HepG2 (cell line): ENCODE results near the gene ADAMTSL4. TPM values are rescaled to one million over a fixed set of nuclear protein-coding genes. Genes with fewer than 3 reads are reported as not detected.

ENCODE experiments used
- ATF4 ChIP-seq, 2 experiments: fragments of 450-650 bp in 1 of 2; sonication (generic) in 1 of 2; formaldehyde crosslinking; IDR thresholded peaks; 2 replicates each; pipeline versions ENCODE4 v1.5.0 to v1.8.0; 2020 to 2022; ENCODE audit warnings: mild to moderate bottlenecking in 1 of 2, missing genetic modification reagents in 1 of 2
- BORCS8-MEF2B ChIP-seq: sonication (generic); formaldehyde crosslinking; IDR thresholded peaks from 2 replicates; pipeline ENCODE4 v1.8.0; 2022; ENCODE audit warnings: mild to moderate bottlenecking, missing genetic modification reagents
- ERF ChIP-seq: IDR thresholded peaks from 2 replicates; pipeline ENCODE4 v1.6.1; 2018; ENCODE audit warnings: missing biosample characterization, missing genetic modification reagents
- MIXL1 ChIP-seq: IDR thresholded peaks from 2 replicates; pipeline ENCODE4 v1.6.1; 2016
- MYC ChIP-seq: sonication (generic); formaldehyde crosslinking; IDR thresholded peaks from 2 replicates; pipeline ENCODE4 v1.9.0; 2021; ENCODE audit warnings: missing genetic modification reagents, borderline replicate concordance
- PPARG ChIP-seq: conservative IDR thresholded peaks from 2 replicates; pipeline ENCODE4 v1.6.1; 2016; ENCODE audit warnings: missing biosample characterization, missing genetic modification reagents
- RBM22 ChIP-seq: fragments of 200-400 bp; formaldehyde crosslinking; optimal IDR thresholded peaks from 2 replicates; pipeline ENCODE3; 2017; ENCODE audit warnings: mild to moderate bottlenecking, low read length, moderate library complexity
- RORA ChIP-seq: sonication (generic); formaldehyde crosslinking; IDR thresholded peaks from 2 replicates; pipeline ENCODE4 v1.5.0; 2020; ENCODE audit warnings: mild to moderate bottlenecking, missing genetic modification reagents, moderate library complexity
- SP4 ChIP-seq: sonication (generic); formaldehyde crosslinking; IDR thresholded peaks from 2 replicates; pipeline ENCODE4 v1.8.1; 2023; ENCODE audit warnings: mild to moderate bottlenecking, missing genetic modification reagents
- TSC22D2 ChIP-seq: sonication (generic); formaldehyde crosslinking; IDR thresholded peaks from 2 replicates; pipeline ENCODE4 v1.5.1; 2020; ENCODE audit warnings: missing genetic modification reagents, mild to moderate bottlenecking, borderline replicate concordance
- ZBTB2 ChIP-seq: sonication (generic); formaldehyde crosslinking; IDR thresholded peaks from 2 replicates; pipeline ENCODE4 v1.8.0; 2022; ENCODE audit warnings: low read depth, missing genetic modification reagents
- ZMYM3 ChIP-seq: sonication (generic); formaldehyde crosslinking; IDR thresholded peaks from 2 replicates; pipeline ENCODE4 v1.5.1; 2020; ENCODE audit warnings: mild to moderate bottlenecking, missing genetic modification reagents
- ZNF510 ChIP-seq: sonication (generic); formaldehyde crosslinking; IDR thresholded peaks from 2 replicates; pipeline ENCODE4 v1.4.0; 2020; ENCODE audit warnings: low read depth, mild to moderate bottlenecking, missing genetic modification reagents
- ZNF547 ChIP-seq: sonication (generic); formaldehyde crosslinking; IDR thresholded peaks from 2 replicates; pipeline ENCODE4 v1.5.1; 2020; ENCODE audit warnings: mild to moderate bottlenecking, missing genetic modification reagents
- ZNF687 ChIP-seq: sonication (generic); formaldehyde crosslinking; IDR thresholded peaks from 2 replicates; pipeline ENCODE4 v1.5.1; 2020; ENCODE audit warnings: mild to moderate bottlenecking, missing genetic modification reagents, moderate library complexity
- ZSCAN21 ChIP-seq: sonication (generic); formaldehyde crosslinking; IDR thresholded peaks from 2 replicates; pipeline ENCODE4 v1.8.0; 2022; ENCODE audit warnings: mild to moderate bottlenecking, missing genetic modification reagents, moderate library complexity, borderline replicate concordance
- polyA plus RNA-seq, 8 experiments: library from polyadenylated mRNA; depleted of rRNA in 3 of 8; stranded (reverse) in 7 of 8; unstranded in 1 of 8; fragments of >200 nt; fragmentation: Illumina TruSeq in 4 of 8; extraction: Trizol in 4 of 8; gene quantifications; 2 replicates each; pipeline versions ENCODE4 v1.2.1 to v1.2.3, GENCODE V29; 2011 to 2016; ENCODE audit warnings: low read depth in 4 of 8, missing spikeins in 1 of 8, mixed read lengths in 1 of 8; ENCODE audit not compliant: insufficient read depth in 1 of 8
- total RNA-seq, 5 experiments: library from RNA; depleted of rRNA; stranded (reverse); fragments of >200 nt; fragmentation: Illumina TruSeq; extraction: Trizol; gene quantifications; 2 replicates each; pipeline ENCODE4 v1.2.3, GENCODE V29; 2016; ENCODE audit warnings: low read depth in 1 of 5
- TF ChIP-seq, protein P1 (sequence below), 2 experiments: sonication (generic) in 1 of 2; formaldehyde crosslinking in 1 of 2; IDR thresholded peaks; 2 replicates each; pipeline versions ENCODE4 v1.4.0 to v1.6.1; 2018 to 2020; ENCODE audit warnings: missing genetic modification reagents in 2 of 2, borderline replicate concordance in 1 of 2, low read depth in 1 of 2, mild to moderate bottlenecking in 1 of 2, missing biosample characterization in 1 of 2
- TF ChIP-seq, protein P2 (sequence below): sonication (generic); formaldehyde crosslinking; IDR thresholded peaks from 2 replicates; pipeline ENCODE4 v1.4.0; 2020; ENCODE audit warnings: missing genetic modification reagents

Gene ADAMTSL4
- total and polyA plus RNA-seq, 2 of the 13 experiments (the other 11 are each of a cell fraction or from before 2014, with no cell fraction given) = 3.9 to 16.4 TPM

GRCh38 chr1:150560011-150560438 is 10.8 kb downstream of the ADAMTSL4 start (continued):
- TF ChIP-seq SP4 (peak; percentile 36; the same call in 1 of the 2 replicates), ZSCAN21 (CRISPR knock-in tag) (0 out of 2 replicates have a peak, but pooled peaks have one; percentile 33), ZBTB2 (CRISPR knock-in tag) (no peak), ZNF510 (CRISPR knock-in tag) (no peak), ERF (0 out of 2 replicates have a peak, but pooled peaks have one; percentile 38), RBM22 (peak; percentile 60), MYC (peak; percentile 55; the same call in 1 of the 2 replicates), BORCS8-MEF2B (peak; percentile 74), PPARG (CRISPR knock-in tag) (no peak), ZMYM3 (CRISPR knock-in tag) (no peak), ZNF547 (CRISPR knock-in tag) (0 out of 2 replicates have a peak, but pooled peaks have one; percentile 33), TSC22D2 (CRISPR knock-in tag) (0 out of 2 replicates have a peak, but pooled peaks have one; percentile 34), ZNF687 (CRISPR knock-in tag) (peak; percentile 65), MIXL1 (CRISPR knock-in tag) (no peak), ATF4 (CRISPR knock-in tag; IDR thresholded peaks at IDR 0.05) (no peak), RORA (no peak)
- TF ChIP-seq, protein P1, sequence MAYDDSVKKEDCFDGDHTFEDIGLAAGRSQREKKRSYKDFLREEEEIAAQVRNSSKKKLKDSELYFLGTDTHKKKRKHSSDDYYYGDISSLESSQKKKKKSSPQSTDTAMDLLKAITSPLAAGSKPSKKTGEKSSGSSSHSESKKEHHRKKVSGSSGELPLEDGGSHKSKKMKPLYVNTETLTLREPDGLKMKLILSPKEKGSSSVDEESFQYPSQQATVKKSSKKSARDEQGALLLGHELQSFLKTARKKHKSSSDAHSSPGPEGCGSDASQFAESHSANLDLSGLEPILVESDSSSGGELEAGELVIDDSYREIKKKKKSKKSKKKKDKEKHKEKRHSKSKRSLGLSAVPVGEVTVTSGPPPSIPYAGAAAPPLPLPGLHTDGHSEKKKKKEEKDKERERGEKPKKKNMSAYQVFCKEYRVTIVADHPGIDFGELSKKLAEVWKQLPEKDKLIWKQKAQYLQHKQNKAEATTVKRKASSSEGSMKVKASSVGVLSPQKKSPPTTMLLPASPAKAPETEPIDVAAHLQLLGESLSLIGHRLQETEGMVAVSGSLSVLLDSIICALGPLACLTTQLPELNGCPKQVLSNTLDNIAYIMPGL (CRISPR knock-in tag; IDR thresholded peaks at IDR 0.05; ENCODE audit: borderline replicate concordance in 1 of 2, low read depth in 1 of 2) = peak in 1 of 2 experiments; percentile 62; a peak in 1 of 4 replicates
- TF ChIP-seq, protein P2, sequence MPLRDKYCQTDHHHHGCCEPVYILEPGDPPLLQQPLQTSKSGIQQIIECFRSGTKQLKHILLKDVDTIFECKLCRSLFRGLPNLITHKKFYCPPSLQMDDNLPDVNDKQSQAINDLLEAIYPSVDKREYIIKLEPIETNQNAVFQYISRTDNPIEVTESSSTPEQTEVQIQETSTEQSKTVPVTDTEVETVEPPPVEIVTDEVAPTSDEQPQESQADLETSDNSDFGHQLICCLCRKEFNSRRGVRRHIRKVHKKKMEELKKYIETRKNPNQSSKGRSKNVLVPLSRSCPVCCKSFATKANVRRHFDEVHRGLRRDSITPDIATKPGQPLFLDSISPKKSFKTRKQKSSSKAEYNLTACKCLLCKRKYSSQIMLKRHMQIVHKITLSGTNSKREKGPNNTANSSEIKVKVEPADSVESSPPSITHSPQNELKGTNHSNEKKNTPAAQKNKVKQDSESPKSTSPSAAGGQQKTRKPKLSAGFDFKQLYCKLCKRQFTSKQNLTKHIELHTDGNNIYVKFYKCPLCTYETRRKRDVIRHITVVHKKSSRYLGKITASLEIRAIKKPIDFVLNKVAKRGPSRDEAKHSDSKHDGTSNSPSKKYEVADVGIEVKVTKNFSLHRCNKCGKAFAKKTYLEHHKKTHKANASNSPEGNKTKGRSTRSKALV = no peak
